PFSK-1 (cell line): ENCODE results near the gene KIF17.

Experiments used
- FOXP2 ChIP-seq: optimal IDR thresholded peaks from 2 replicates; pipeline ENCODE3; 2011; ENCODE audit warnings: borderline replicate concordance, control low read depth, inconsistent platforms; ENCODE audit not compliant: insufficient read depth; ENCODE audit errors: extremely low read length, extremely low read depth
- POLR2AphosphoS5 ChIP-seq: IDR thresholded peaks from 2 replicates; pipeline ENCODE4 v1.6.1; 2012; ENCODE audit warnings: low read depth, mild to moderate bottlenecking, control low read depth, low read length, moderate library complexity
- REST ChIP-seq, 2 experiments: IDR thresholded peaks; 2 replicates each; pipeline versions ENCODE4 v1.6.1 to v1.8.0; 2011 to 2012; ENCODE audit warnings: low read depth in 2 of 2, low read length in 2 of 2, control low read depth in 1 of 2, inconsistent platforms in 1 of 2, mild to moderate bottlenecking in 1 of 2, moderate library complexity in 1 of 2; ENCODE audit not compliant: insufficient read depth in 1 of 2
- SIN3A ChIP-seq: IDR thresholded peaks from 2 replicates; pipeline ENCODE4 v1.6.1; 2012; ENCODE audit warnings: mild to moderate bottlenecking, low read length, moderate library complexity, borderline replicate concordance; ENCODE audit not compliant: insufficient read depth
- TAF1 ChIP-seq: IDR thresholded peaks from 2 replicates; pipeline ENCODE4 v1.6.1; 2012; ENCODE audit warnings: low read length, control low read depth, borderline replicate concordance; ENCODE audit not compliant: insufficient read depth

KIF17 gene

GRCh38 chr1:20710469-20711284 is 7.1 kb downstream of the KIF17 start:
- TF ChIP-seq REST (IDR thresholded peaks at IDR 0.05; ENCODE audit: insufficient read depth in 1 of 2, low read depth in 2 of 2, low read length in 2 of 2), result no peak
- TF ChIP-seq TAF1, result no peak
- TF ChIP-seq POLR2AphosphoS5, result no peak
- no peak for TF ChIP-seq SIN3A
- TF ChIP-seq FOXP2, result no peak

GRCh38 chr1:20709868-20710267 is 7.9 kb downstream of the KIF17 start:
- TF ChIP-seq POLR2AphosphoS5, result no peak
- TF ChIP-seq FOXP2, result no peak
- TF ChIP-seq TAF1, result no peak
- TF ChIP-seq REST (IDR thresholded peaks at IDR 0.05; ENCODE audit: insufficient read depth in 1 of 2, low read depth in 2 of 2, low read length in 2 of 2), result no peak
- TF ChIP-seq SIN3A, result no peak

- TF ChIP-seq POLR2AphosphoS5, result no peak
- no peak for TF ChIP-seq FOXP2
- no peak for TF ChIP-seq TAF1
- no peak for TF ChIP-seq REST (IDR thresholded peaks at IDR 0.05; ENCODE audit: insufficient read depth in 1 of 2, low read depth in 2 of 2, low read length in 2 of 2)
- TF ChIP-seq SIN3A, result no peak
Measured at GRCh38 chr1:20708891-20709290, 8.9 kb downstream of the KIF17 start.

- TF ChIP-seq POLR2AphosphoS5, result no peak
- no peak for TF ChIP-seq SIN3A
- no peak for TF ChIP-seq FOXP2
- no peak for TF ChIP-seq REST (IDR thresholded peaks at IDR 0.05; ENCODE audit: insufficient read depth in 1 of 2, low read depth in 2 of 2, low read length in 2 of 2)
- no peak for TF ChIP-seq TAF1
Measured at GRCh38 chr1:20708057-20708456, 9.8 kb downstream of the KIF17 start.

GRCh38 chr1:20706841-20707240 is 11.0 kb downstream of the KIF17 start:
- no peak for TF ChIP-seq REST (IDR thresholded peaks at IDR 0.05; ENCODE audit: insufficient read depth in 1 of 2, low read depth in 2 of 2, low read length in 2 of 2)
- no peak for TF ChIP-seq FOXP2
- no peak for TF ChIP-seq TAF1
- no peak for TF ChIP-seq SIN3A
- no peak for TF ChIP-seq POLR2AphosphoS5
